ENCODE data around the gene PNLDC1. TPM values are rescaled to one million over a fixed set of nuclear protein-coding genes. Genes with fewer than 3 reads are reported as not detected.
"Not testable (repeated sequence)": the region's sequence is repeated elsewhere in the genome, so short reads cannot be mapped to it uniquely, and the experiment has no call there.

The PNLDC1 gene
- total and polyA plus RNA-seq, 5 donors = 0.24 to 0.43 (median 0.31) TPM; not detected in 2

DNA sequence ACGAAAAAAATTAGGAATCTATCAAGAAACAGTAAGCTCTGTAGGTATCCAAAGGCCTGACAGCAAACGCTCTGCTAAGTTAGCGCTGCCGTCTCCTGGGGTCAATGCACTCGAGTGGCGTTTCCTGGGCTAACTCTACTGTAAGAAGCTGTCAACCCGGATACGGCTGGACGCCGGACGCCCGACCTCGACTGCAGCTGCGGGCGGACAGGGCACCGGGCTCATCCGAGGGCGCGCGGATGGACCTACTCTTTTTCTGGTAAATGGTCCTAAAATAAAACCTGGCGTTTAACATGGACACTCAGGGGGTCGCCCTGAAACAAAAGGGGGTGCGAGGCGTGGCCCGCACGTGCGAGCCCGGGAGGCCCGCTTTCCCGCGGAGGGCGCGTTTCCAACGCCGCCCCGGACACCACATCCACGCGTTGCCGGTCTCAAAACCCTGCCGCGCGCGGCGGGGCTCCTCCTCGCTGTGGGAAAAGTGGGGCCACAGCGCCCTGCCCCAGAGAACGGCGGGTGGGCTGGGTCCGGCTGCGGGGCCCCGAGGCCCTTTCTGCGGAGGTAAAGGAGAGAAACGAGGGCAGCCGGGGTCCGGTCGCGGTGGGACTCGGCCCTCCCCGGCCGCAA lies 11.2 kb upstream of the PNLDC1 start:
- peak overlapping the region; percentile 83 for H3K27ac ChIP-seq (ENCODE audit: low read length)
- peak in 1 of 2 donors; percentile 18 for ATAC-seq
- intact Hi-C loops (cut with DNase I) = loop anchor here in 2 of 4 donors (5.0 kb wide), 2 partner anchors 62 to 97 kb away; partner anchors contain the start of genes SOD2 (in 1 of the 2) and WTAP (in 1 of the 2)
- peaks cover 8% of the 10 kb centered on the region for H3K4me1 ChIP-seq (ENCODE audit: control insufficient read depth, insufficient read depth, low read length)
- peak; percentile 46 to 76 (median 69) for DNase-seq
- H3K9me3 ChIP-seq (ENCODE audit: control insufficient read depth, low read length) = no peaks in the 10 kb centered on the region
- peak overlapping the region; percentile 87 for H3K4me3 ChIP-seq (ENCODE audit: low read length)
- WGBS = under 1% methylated on average over 60 of the region's 60 CpGs
- H3K27me3 ChIP-seq (ENCODE audit: control insufficient read depth, insufficient read depth) = no peaks in the 10 kb centered on the region

DNA sequence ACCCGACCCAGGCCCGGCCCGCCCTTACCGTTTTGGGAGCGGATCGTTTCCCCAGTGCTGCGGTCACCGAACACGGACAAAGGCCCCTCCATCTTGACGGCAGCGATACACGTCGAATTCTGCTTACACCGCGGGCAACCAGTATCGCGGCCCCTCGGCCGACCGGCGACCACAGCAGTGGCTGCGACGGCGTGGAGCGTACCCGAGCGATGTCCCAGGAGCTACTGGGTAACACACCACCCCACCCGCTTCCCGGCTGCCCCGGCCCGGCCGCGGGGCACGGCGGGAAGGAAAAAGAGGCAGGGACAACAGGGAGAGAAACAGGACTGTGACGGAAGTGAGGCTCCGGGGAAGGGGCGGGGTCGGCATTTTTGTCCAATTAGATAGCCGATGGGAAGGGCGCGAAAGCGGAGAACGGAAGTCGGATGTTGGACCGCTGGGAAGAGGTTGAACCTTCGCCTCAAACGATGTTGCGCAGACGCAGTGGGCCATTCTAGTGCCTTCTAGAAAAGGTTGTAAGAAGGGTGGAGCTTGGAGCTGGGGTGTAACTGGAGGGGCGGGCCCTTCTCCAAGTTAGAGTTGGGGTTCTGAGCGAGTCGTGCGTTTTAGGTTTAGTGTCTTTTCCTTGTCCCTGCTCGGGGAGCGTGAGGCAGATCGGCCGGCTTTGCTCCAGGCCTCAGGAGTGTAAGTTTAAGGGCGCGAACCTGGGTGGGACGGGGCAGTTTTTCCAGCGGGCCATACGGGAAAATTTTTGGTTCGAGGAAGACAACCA lies 10.5 kb upstream of the PNLDC1 start, which contains the start of gene TCP1:
Gene TCP1, minus strand, starts transcription at position 226 of the 772 bp plus-strand sequence. Its CDS starts 134 bp downstream, at position 92.
- under 1% methylated on average over 64 of the region's 64 CpGs for WGBS
- H3K4me1 ChIP-seq (ENCODE audit: control insufficient read depth, insufficient read depth, low read length) = peaks cover 8% of the 10 kb centered on the region
- DNase-seq (peak; percentile 99 to 100 (median 100)), ATAC-seq (peak; percentile 95)
- no peaks in the 10 kb centered on the region for H3K27me3 ChIP-seq (ENCODE audit: control insufficient read depth, insufficient read depth)
- intact Hi-C loops (cut with DNase I) = loop anchor here in 2 of 4 donors (5.0 kb wide), 2 partner anchors 62 to 97 kb away; partner anchors contain the start of genes SOD2 (in 1 of the 2) and WTAP (in 1 of the 2)
- H3K9me3 ChIP-seq (ENCODE audit: control insufficient read depth, low read length) = no peaks in the 10 kb centered on the region
- peak within 1 kb of the TSS; percentile 97 for H3K27ac ChIP-seq (ENCODE audit: low read length)
- H3K4me3 ChIP-seq (ENCODE audit: low read length) = peak within 1 kb of the TSS; percentile 87

GRCh38 chr6:159790149-159790955 lies 9.7 kb upstream of the PNLDC1 start, which contains the start of gene MRPL18:
TSS of gene MRPL18 (plus strand) at chr6:159790467. CDS start at chr6:159790588, 121 bp downstream.
- H3K27me3 ChIP-seq (ENCODE audit: control insufficient read depth, insufficient read depth) = no peaks in the 10 kb centered on the region
- under 1% methylated on average over 56 of the region's 56 CpGs for WGBS
- H3K4me1 ChIP-seq (ENCODE audit: control insufficient read depth, insufficient read depth, low read length) = peaks cover 8% of the 10 kb centered on the region
- peak; percentile 96 for ATAC-seq
- peak within 1 kb of the TSS; percentile 87 for H3K4me3 ChIP-seq (ENCODE audit: low read length)
- peak within 1 kb of the TSS; percentile 97 for H3K27ac ChIP-seq (ENCODE audit: low read length)
- no peaks in the 10 kb centered on the region for H3K9me3 ChIP-seq (ENCODE audit: control insufficient read depth, low read length)
- peak; percentile 96 to 97 (median 97) for DNase-seq
- intact Hi-C loops (cut with DNase I) = no loop called here

DNA sequence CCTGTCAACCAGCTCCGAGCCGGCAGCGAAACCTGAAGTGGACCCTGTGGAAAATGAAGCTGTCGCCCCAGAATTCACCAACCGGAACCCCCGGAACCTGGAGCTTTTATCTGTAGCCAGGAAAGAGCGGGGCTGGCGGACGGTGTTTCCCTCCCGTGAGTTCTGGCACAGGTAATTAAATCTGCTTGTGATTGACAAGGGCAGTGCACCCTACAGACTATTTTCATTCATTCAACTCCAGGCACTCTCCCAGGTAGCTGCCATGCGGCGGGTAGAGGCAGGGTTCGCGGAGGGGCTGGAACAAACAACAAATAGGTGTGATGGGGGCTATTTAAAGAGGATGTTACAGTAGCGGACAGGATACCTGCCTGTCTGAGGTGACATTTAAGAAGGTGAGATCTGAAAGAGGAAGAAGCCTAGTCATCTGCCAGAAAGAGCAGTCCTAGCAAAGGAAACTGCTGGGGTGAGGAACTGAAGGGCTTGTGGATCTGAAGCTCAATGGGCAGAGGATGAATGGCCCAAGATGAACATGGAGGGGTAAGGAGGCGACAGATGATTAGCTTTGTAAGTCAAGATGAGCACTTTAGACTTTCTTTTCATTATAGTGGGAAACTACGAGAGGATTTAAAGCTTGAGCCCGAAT lies 9.0 kb upstream of the PNLDC1 start:
- WGBS = 16% methylated on average over 18 of the region's 18 CpGs
- DNase-seq = peak in 1 of 3 donors; percentile 58
- Histone ChIP-seq H3K27ac (ENCODE audit: low read length) (peak overlapping the region; percentile 77), H3K4me1 (ENCODE audit: control insufficient read depth, insufficient read depth, low read length) (peaks cover 8% of the 10 kb centered on the region), H3K9me3 (ENCODE audit: control insufficient read depth, low read length) (no peaks in the 10 kb centered on the region), H3K4me3 (ENCODE audit: low read length) (peak overlapping the region; percentile 83), H3K27me3 (ENCODE audit: control insufficient read depth, insufficient read depth) (no peaks in the 10 kb centered on the region)
- ATAC-seq = no peak
- intact Hi-C loops (cut with DNase I) = no loop called here

DNA sequence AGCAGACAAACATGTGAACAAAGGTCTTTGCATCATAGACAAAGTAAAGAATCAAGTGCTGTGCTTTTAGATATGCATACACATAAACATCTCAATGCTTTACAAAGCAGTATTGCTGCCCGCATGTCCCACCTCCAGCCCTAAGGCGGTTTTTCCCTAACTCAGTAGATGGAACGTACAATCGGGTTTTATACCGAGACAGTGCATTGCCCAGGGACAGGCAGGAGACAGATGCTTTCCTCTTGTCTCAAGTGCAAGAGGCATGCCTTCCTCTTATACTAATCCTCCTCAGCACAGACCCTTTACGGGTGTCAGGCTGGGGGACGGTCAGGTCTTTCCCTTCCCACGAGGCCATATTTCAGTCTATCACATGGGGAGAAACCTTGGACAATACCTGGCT lies 5.1 kb upstream of the PNLDC1 start:
- ATAC-seq; intact Hi-C loops (cut with DNase I); H3K4me3 ChIP-seq (ENCODE audit: low read length); H3K9me3 ChIP-seq (ENCODE audit: control insufficient read depth, low read length); H3K27ac ChIP-seq (ENCODE audit: low read length); H3K4me1 ChIP-seq (ENCODE audit: control insufficient read depth, insufficient read depth, low read length); DNase-seq; H3K27me3 ChIP-seq (ENCODE audit: control insufficient read depth, insufficient read depth): not testable (repeated sequence)
- 72% methylated on average over 8 of the region's 8 CpGs for WGBS

DNA sequence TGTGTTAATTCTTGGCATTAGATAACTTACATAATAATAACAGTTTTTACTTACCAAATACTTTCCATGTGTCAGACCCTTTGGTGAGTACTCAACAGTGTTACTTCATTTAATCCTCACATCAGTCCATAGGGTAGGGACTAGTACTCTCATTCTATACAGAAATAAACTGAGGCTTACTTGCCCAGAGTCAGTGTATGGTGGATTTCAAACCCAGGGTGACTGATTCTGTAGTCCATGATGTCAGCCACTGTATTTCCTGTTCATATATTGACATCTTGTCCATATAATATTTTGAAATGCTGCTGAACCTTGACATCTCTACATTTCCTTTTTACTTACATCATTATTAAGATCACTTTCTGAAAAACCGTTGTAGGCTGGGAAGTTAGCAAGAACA lies 2.5 kb upstream of the PNLDC1 start:
- 41% methylated on average over 1 of the region's 1 CpG for WGBS
- no peaks in the 10 kb centered on the region for H3K4me1 ChIP-seq (ENCODE audit: control insufficient read depth, insufficient read depth, low read length)
- intact Hi-C loops (cut with DNase I) = no loop called here
- H3K4me3 ChIP-seq (ENCODE audit: low read length) = no peak overlapping the region
- no peaks in the 10 kb centered on the region for H3K9me3 ChIP-seq (ENCODE audit: control insufficient read depth, low read length)
- H3K27me3 ChIP-seq (ENCODE audit: control insufficient read depth, insufficient read depth) = no peaks in the 10 kb centered on the region
- ATAC-seq = no peak
- DNase-seq = no peak
- H3K27ac ChIP-seq (ENCODE audit: low read length) = no peak overlapping the region

DNA sequence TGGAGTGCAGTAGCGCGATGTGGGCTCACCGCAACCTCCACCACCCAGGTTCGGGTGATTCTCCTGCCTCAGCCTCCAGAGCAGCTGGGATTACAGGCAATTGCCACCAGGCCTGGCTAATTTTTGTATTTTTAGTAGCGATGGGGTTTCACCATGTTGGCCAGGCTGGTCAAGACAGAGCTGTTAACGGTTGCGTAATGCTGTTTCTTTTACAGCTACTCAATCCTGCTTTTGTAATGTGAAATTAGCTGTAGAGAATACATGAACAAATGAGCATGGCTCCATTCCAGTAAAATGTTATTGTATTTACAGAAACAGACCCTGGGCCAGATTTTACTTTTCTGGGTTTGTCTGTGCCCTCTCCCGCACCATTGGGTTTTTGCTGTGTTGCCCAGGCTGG lies 1.9 kb downstream of the PNLDC1 start:
- intact Hi-C loops (cut with DNase I) = no loop called here
- ATAC-seq (no peak), DNase-seq (no peak)
- H3K4me1 ChIP-seq (ENCODE audit: control insufficient read depth, insufficient read depth, low read length) = no peaks in the 10 kb centered on the region
- no peak overlapping the region for H3K27ac ChIP-seq (ENCODE audit: low read length)
- H3K9me3 ChIP-seq (ENCODE audit: control insufficient read depth, low read length) = no peaks in the 10 kb centered on the region
- no peaks in the 10 kb centered on the region for H3K27me3 ChIP-seq (ENCODE audit: control insufficient read depth, insufficient read depth)
- 90% methylated on average over 8 of the region's 8 CpGs for whole genome bisulfite sequencing
- H3K4me3 ChIP-seq (ENCODE audit: low read length) = no peak overlapping the region

DNA sequence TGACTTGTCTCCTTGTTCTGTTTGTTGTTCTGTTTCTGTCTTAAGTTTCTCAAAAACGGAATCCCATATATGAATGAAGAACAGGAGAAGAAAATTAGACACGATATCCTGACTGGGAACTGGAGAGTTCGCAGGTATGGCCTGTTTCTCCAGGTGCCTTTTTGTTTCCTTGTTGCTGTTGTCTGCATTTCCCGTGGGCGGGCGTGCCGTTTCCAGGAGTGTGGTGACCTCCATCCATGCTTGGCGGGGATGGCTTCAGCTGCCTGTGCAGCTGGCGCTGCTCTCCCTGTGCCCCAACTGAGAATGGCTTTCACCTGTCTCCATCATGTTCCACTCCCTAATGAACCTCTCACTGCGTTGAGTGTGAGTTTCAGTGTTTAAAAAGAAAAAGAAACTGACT lies 4.4 kb downstream of the PNLDC1 start:
- H3K4me1 ChIP-seq (ENCODE audit: control insufficient read depth, insufficient read depth, low read length) = no peaks in the 10 kb centered on the region
- no peaks in the 10 kb centered on the region for H3K27me3 ChIP-seq (ENCODE audit: control insufficient read depth, insufficient read depth)
- ATAC-seq (no peak), DNase-seq (no peak)
- H3K9me3 ChIP-seq (ENCODE audit: control insufficient read depth, low read length) = no peaks in the 10 kb centered on the region
- WGBS = 92% methylated on average over 10 of the region's 10 CpGs
- no peak overlapping the region for H3K4me3 ChIP-seq (ENCODE audit: low read length)
- intact Hi-C loops (cut with DNase I) = no loop called here
- H3K27ac ChIP-seq (ENCODE audit: low read length) = no peak overlapping the region

DNA sequence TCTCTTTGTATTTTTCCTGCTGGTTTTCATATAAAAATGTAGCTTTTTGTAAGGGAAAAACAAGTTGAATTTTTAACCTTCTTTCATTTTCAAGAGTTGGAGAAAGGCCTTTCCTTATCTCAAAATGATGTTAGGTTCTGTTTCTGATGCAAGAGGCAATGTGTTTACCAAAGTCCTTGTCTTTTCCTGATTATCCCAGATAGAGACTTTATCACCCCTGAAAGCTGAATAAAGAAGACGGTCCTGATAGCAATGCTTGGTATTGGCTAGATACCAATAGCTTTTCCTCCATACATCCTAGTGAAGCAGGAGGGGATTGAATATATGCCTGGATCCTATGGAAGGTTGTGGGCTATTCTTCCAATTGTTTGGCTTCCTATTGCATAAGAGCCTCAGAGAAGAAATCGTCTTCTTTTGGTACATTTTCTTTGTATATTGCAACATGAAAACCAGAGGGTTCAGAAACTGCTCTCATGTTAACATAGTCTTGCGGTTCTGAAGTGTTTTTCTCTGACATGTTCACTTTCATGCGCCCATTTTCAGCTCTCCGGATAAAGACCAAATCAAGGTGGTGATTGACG lies 5.5 kb downstream of the PNLDC1 start:
- intact Hi-C loops (cut with DNase I) = no loop called here
- Histone ChIP-seq H3K9me3 (ENCODE audit: control insufficient read depth, low read length) (no peaks in the 10 kb centered on the region), H3K4me1 (ENCODE audit: control insufficient read depth, insufficient read depth, low read length) (no peaks in the 10 kb centered on the region), H3K4me3 (ENCODE audit: low read length) (no peak overlapping the region), H3K27me3 (ENCODE audit: control insufficient read depth, insufficient read depth) (no peaks in the 10 kb centered on the region), H3K27ac (ENCODE audit: low read length) (no peak overlapping the region)
- 84% methylated on average over 6 of the region's 6 CpGs for WGBS
- no peak for DNase-seq
- ATAC-seq = no peak

- no peak overlapping the region for H3K27ac ChIP-seq (ENCODE audit: low read length)
- 89% methylated on average over 9 of the region's 9 CpGs for WGBS
- H3K9me3 ChIP-seq (ENCODE audit: control insufficient read depth, low read length) = no peaks in the 10 kb centered on the region
- H3K4me1 ChIP-seq (ENCODE audit: control insufficient read depth, insufficient read depth, low read length) = no peaks in the 10 kb centered on the region
- H3K27me3 ChIP-seq (ENCODE audit: control insufficient read depth, insufficient read depth) = no peaks in the 10 kb centered on the region
- ATAC-seq = no peak
- intact Hi-C loops (cut with DNase I) = no loop called here
- H3K4me3 ChIP-seq (ENCODE audit: low read length) = no peak overlapping the region
- no peak for DNase-seq
These were observed 6.0 kb downstream of the PNLDC1 start for GRCh38 chr6:159806021-159806458.
